H1 (cell line): ENCODE measurements around the gene RNF38. TPM values are rescaled to one million over a fixed set of nuclear protein-coding genes. Genes with fewer than 3 reads are reported as not detected.

Source experiments
- CTCF ChIA-PET: fragments of 300-600 bp; sonication (Branson Sonifier 250); formaldehyde crosslinking; loops from one replicate; lab custom pipeline; 2021; ENCODE audit not compliant: partially characterized antibody; lab: Charles Lee
- POLR2A ChIA-PET: fragments of 300-600 bp; sonication (Branson Sonifier 250); formaldehyde crosslinking; loops from one replicate; lab custom pipeline; 2021; ENCODE audit warnings: inconsistent platforms; ENCODE audit not compliant: partially characterized antibody; lab: Charles Lee
- DNase-seq, 2 experiments: peaks; one replicate each; pipeline versions ENCODE4 v3.0.0 to v3.0.0-alpha.2; 2010 to 2022; ENCODE audit warnings: low spot score in 2 of 2, low read depth in 1 of 2, mixed read lengths in 1 of 2
- FAIRE-seq: peaks from 2 replicates; lab custom pipeline; 2011; peaks lifted over from hg19 to GRCh38; lab: Jason Lieb, UNC
- H2AFZ ChIP-seq: 2 replicates; pipeline ENCODE4 v1.8.1; 2012; ENCODE audit warnings: low read length, inconsistent platforms
- H2AK5ac ChIP-seq: 2 replicates; pipeline ENCODE4 v1.6.1; 2013; ENCODE audit warnings: low read depth, low read length
- H2BK120ac ChIP-seq: replicated peaks from 2 replicates; pipeline ENCODE3; 2013; ENCODE audit warnings: low read depth, low read length, inconsistent platforms
- H2BK12ac ChIP-seq: 2 replicates; pipeline ENCODE4 v1.6.1; 2013; ENCODE audit warnings: low read depth, low read length
- H2BK15ac ChIP-seq: 2 replicates; pipeline ENCODE4 v1.6.1; 2013; ENCODE audit warnings: low read length
- H2BK20ac ChIP-seq: 2 replicates; pipeline ENCODE4 v1.6.1; 2013; ENCODE audit warnings: low read length
- H2BK5ac ChIP-seq: 2 replicates; pipeline ENCODE4 v1.6.1; 2013; ENCODE audit warnings: low read depth, low read length
- H3K14ac ChIP-seq: 2 replicates; pipeline ENCODE4 v1.6.1; 2013; ENCODE audit warnings: inconsistent platforms; ENCODE audit not compliant: insufficient read length
- H3K18ac ChIP-seq: 2 replicates; pipeline ENCODE4 v1.6.1; 2013; ENCODE audit warnings: low read length; ENCODE audit errors: extremely low read depth
- H3K23ac ChIP-seq: 2 replicates; pipeline ENCODE4 v1.6.1; 2013; ENCODE audit warnings: inconsistent platforms; ENCODE audit not compliant: insufficient read length
- H3K23me2 ChIP-seq: 2 replicates; pipeline ENCODE4 v1.6.1; 2013; ENCODE audit warnings: low read depth, low read length
- H3K27ac ChIP-seq: 2 replicates; pipeline ENCODE4 v1.6.1; 2011; ENCODE audit warnings: low read depth, low read length, inconsistent platforms
- H3K27me3 ChIP-seq, 4 experiments: replicated peaks in 1 of 4; 1 replicate in 1 of 4; 2 replicates in 3 of 4; pipeline versions ENCODE4 v1.6.1 to v1.8.1; 2011 to 2013; ENCODE audit warnings: low read length in 3 of 4, mild to moderate bottlenecking in 3 of 4, inconsistent platforms in 2 of 4, mixed read lengths in 2 of 4, moderate library complexity in 1 of 4; ENCODE audit not compliant: control insufficient read depth in 3 of 4, insufficient read depth in 3 of 4; ENCODE audit errors: extremely low read depth in 1 of 4
- H3K36me3 ChIP-seq, 4 experiments: 2 replicates each; pipeline versions ENCODE4 v1.6.1 to v1.8.1; 2011 to 2013; ENCODE audit warnings: mild to moderate bottlenecking in 4 of 4, low read length in 3 of 4, moderate library complexity in 2 of 4, control low read depth in 1 of 4, inconsistent platforms in 1 of 4; ENCODE audit not compliant: insufficient read depth in 4 of 4, control insufficient read depth in 2 of 4
- H3K4ac ChIP-seq: replicated peaks from 2 replicates; pipeline ENCODE3; 2013; ENCODE audit warnings: low read length, low read depth, mixed read lengths, inconsistent platforms; ENCODE audit not compliant: insufficient read length
- H3K4me1 ChIP-seq, 4 experiments: replicated peaks in 1 of 4; 1 replicate in 1 of 4; 2 replicates in 3 of 4; pipeline versions ENCODE4 v1.6.1 to v1.8.1; 2011 to 2013; ENCODE audit warnings: low read length in 3 of 4, inconsistent platforms in 2 of 4, mixed read lengths in 1 of 4; ENCODE audit not compliant: insufficient read depth in 4 of 4, control insufficient read depth in 3 of 4
- H3K4me2 ChIP-seq, 2 experiments: 2 replicates each; pipeline versions ENCODE4 v1.6.1 to v1.8.1; 2011 to 2013; ENCODE audit warnings: low read depth in 2 of 2, low read length in 2 of 2, control low read depth in 1 of 2, inconsistent platforms in 1 of 2, mild to moderate bottlenecking in 1 of 2; ENCODE audit not compliant: insufficient read depth in 1 of 2
- H3K4me3 ChIP-seq, 4 experiments: fragments of 200-600, 300-600 bp in 1 of 4; sonication (generic), shearing (Covaris generic), sonication (Bioruptor Twin) in 1 of 4; 2 replicates each; pipeline versions ENCODE4 v1.5.1 to v1.8.1; 2011 to 2016; ENCODE audit warnings: low read length in 4 of 4, low read depth in 3 of 4, control low read depth in 2 of 4, inconsistent platforms in 2 of 4, mild to moderate bottlenecking in 2 of 4, mixed read lengths in 1 of 4, moderate library complexity in 1 of 4; ENCODE audit not compliant: insufficient read depth in 2 of 4; ENCODE audit errors: extremely low read depth in 1 of 4
- H3K56ac ChIP-seq: replicated peaks from 2 replicates; pipeline ENCODE3; 2013; ENCODE audit warnings: low read depth, mild to moderate bottlenecking, mixed read lengths, low read length, inconsistent platforms; ENCODE audit not compliant: insufficient read length
- H3K79me1 ChIP-seq: 2 replicates; pipeline ENCODE4 v1.6.1; 2013; ENCODE audit warnings: low read depth, low read length, control low read depth
- H3K79me2 ChIP-seq, 2 experiments: 2 replicates each; pipeline versions ENCODE4 v1.6.1 to v1.8.1; 2012 to 2013; ENCODE audit warnings: low read length in 2 of 2, mild to moderate bottlenecking in 2 of 2, inconsistent platforms in 1 of 2; ENCODE audit not compliant: insufficient read depth in 2 of 2, control insufficient read depth in 1 of 2
- H3K9ac ChIP-seq, 4 experiments: replicated peaks in 1 of 4; 1 replicate in 1 of 4; 2 replicates in 3 of 4; pipeline versions ENCODE4 v1.6.1 to v1.8.1; 2011 to 2013; ENCODE audit warnings: low read depth in 3 of 4, low read length in 3 of 4, control low read depth in 2 of 4, mild to moderate bottlenecking in 2 of 4, moderate library complexity in 2 of 4, inconsistent platforms in 1 of 4; ENCODE audit errors: extremely low read depth in 1 of 4
- H3K9me3 ChIP-seq, 2 experiments: 2 replicates each; pipeline versions ENCODE4 v1.6.1 to v1.8.1; 2012 to 2013; ENCODE audit warnings: mild to moderate bottlenecking in 2 of 2, moderate library complexity in 2 of 2, control low read depth in 1 of 2, inconsistent platforms in 1 of 2, low read depth in 1 of 2, low read length in 1 of 2, mixed read lengths in 1 of 2; ENCODE audit not compliant: insufficient read depth in 2 of 2
- H4K20me1 ChIP-seq, 2 experiments: replicated peaks in 1 of 2; 2 replicates each; pipeline versions ENCODE3 to v1.8.1; 2011 to 2013; ENCODE audit warnings: inconsistent platforms in 2 of 2, low read length in 2 of 2, mild to moderate bottlenecking in 1 of 2; ENCODE audit not compliant: insufficient read depth in 2 of 2, control insufficient read depth in 1 of 2
- H4K5ac ChIP-seq: 2 replicates; pipeline ENCODE4 v1.6.1; 2013; ENCODE audit warnings: low read length, low read depth, mixed read lengths, inconsistent platforms; ENCODE audit not compliant: insufficient read length
- H4K8ac ChIP-seq: 2 replicates; pipeline ENCODE4 v1.8.0; 2013; ENCODE audit warnings: mild to moderate bottlenecking, moderate library complexity, low read length, inconsistent platforms; ENCODE audit not compliant: insufficient read depth; ENCODE audit errors: extremely low read depth
- H4K91ac ChIP-seq: replicated peaks from 2 replicates; pipeline ENCODE3; 2013; ENCODE audit warnings: low read length, mixed read lengths, inconsistent platforms; ENCODE audit not compliant: insufficient read length
- EP300 ChIP-seq, 2 experiments: IDR thresholded peaks; 1 replicate in 1 of 2; 2 replicates in 1 of 2; pipeline ENCODE4 v1.6.1; 2011 to 2012; ENCODE audit warnings: low read depth in 2 of 2, low read length in 2 of 2, mild to moderate bottlenecking in 2 of 2, borderline replicate concordance in 1 of 2, inconsistent platforms in 1 of 2, moderate library complexity in 1 of 2
- HDAC2 ChIP-seq, 2 experiments: fragments of 300-600 bp in 1 of 2; sonication (generic) in 1 of 2; IDR thresholded peaks; 2 replicates each; pipeline ENCODE4 v1.6.1; 2011 to 2012; ENCODE audit warnings: low read depth in 2 of 2, low read length in 2 of 2, mild to moderate bottlenecking in 2 of 2, moderate library complexity in 2 of 2, borderline replicate concordance in 1 of 2, inconsistent platforms in 1 of 2
- JUN ChIP-seq: IDR thresholded peaks from 2 replicates; pipeline ENCODE4 v1.6.1; 2011; ENCODE audit warnings: low read depth, mild to moderate bottlenecking, improper control_type of control experiment, low read length
- MAX ChIP-seq: IDR thresholded peaks from 2 replicates; pipeline ENCODE4 v1.6.1; 2012; ENCODE audit warnings: inconsistent platforms
- NANOG ChIP-seq: IDR thresholded peaks from 2 replicates; pipeline ENCODE4 v1.6.1; 2011; ENCODE audit warnings: low read length, low read depth, mild to moderate bottlenecking, inconsistent platforms; ENCODE audit not compliant: insufficient read depth, poor library complexity, severe bottlenecking
- POU5F1 ChIP-seq: IDR thresholded peaks from 2 replicates; pipeline ENCODE4 v1.6.1; 2011; ENCODE audit warnings: low read depth, mild to moderate bottlenecking, low read length, moderate library complexity
- RNF2 ChIP-seq: fragments of 200-900, 300-1000 bp; sonication (generic); IDR thresholded peaks from 2 replicates; pipeline ENCODE4 v1.7.1; 2016; ENCODE audit warnings: borderline replicate concordance, low read depth, mild to moderate bottlenecking, antibody characterized with exemption, low read length; ENCODE audit not compliant: poor library complexity, severe bottlenecking; ENCODE audit errors: missing control alignments
- SIRT6 ChIP-seq: IDR thresholded peaks from one replicate; pipeline ENCODE4 v1.7.1; 2012; ENCODE audit warnings: low read length, inconsistent platforms
- WGBS, 2 experiments: shearing (Covaris generic) in 1 of 2; methylation state at CpG; one replicate each; pipeline versions ENCODE4 v1.1.6 to v1.1.7; 2013 to 2015; ENCODE audit warnings: low lambda C conversion rate in 2 of 2, mixed read lengths in 2 of 2, inconsistent platforms in 1 of 2, low coverage in 1 of 2, missing lambda C conversion rate in 1 of 2; ENCODE audit not compliant: insufficient replicate concordance in 2 of 2, insufficient coverage in 1 of 2, insufficient read length in 1 of 2; ENCODE audit errors: extremely low coverage in 1 of 2, missing lambda C conversion rate in 1 of 2; 5-methylcytosine and 5-hydroxymethylcytosine counted together
- polyA plus RNA-seq, 7 experiments: library from polyadenylated mRNA; depleted of rRNA in 3 of 7; stranded (reverse) in 5 of 7; unstranded in 2 of 7; fragments of >200 nt in 5 of 7; fragments of 200-250 nt in 2 of 7; gene quantifications; 1 replicate in 5 of 7; 2 replicates in 1 of 7; 4 replicates in 1 of 7; pipeline versions ENCODE4 v1.2.1 to v1.2.3, GENCODE V29; 2011 to 2013; ENCODE audit warnings: missing spikeins in 2 of 7, mixed read lengths in 2 of 7
- total RNA-seq: library from RNA; stranded (reverse); fragmentation: NEBNext Ultra II Directional; extraction: Animal tissue kit (Norgen Biotek cat#: 25700); gene quantifications from 2 replicates; pipeline ENCODE4 v1.2.1, GENCODE V29; 2021
- TF ChIP-seq, protein P1 (sequence below): IDR thresholded peaks from 2 replicates; pipeline ENCODE4 v1.6.1; 2011; ENCODE audit warnings: low read length, improper control_type of control experiment
- TF ChIP-seq, protein P2 (sequence below): IDR thresholded peaks from 2 replicates; pipeline ENCODE4 v1.6.1; 2012; ENCODE audit warnings: inconsistent platforms

RNF38 gene
- total and polyA plus RNA-seq, 2 of the 8 experiments (the other 6 are each of a cell fraction or from before 2014, with no cell fraction given), result 54.9 to 60.9 TPM

DNA sequence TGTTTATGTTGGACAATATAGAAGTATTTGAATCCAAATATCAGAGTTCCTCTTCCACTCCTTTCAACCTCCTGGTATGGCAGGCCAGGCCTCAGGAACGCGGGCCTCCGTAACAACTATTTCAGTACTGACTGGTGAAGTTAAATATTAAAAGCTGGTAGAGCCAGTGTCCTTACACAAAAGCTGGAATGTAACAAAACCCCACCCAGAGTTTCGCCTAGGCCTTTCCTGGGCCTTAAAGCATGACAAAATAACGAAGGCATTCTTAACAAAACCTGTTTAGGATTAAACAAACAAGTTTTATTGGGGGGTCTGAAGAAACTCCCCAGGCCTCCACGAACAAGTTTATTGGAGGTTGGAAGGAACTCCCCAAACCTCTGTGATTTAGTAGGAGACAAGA lies 80.3 kb downstream of the RNF38 start:
- Histone ChIP-seq H3K56ac (no peak overlapping the region), H3K14ac (no peak overlapping the region), H2AFZ (no peak overlapping the region), H4K5ac (no peak overlapping the region), H2BK5ac (no peak overlapping the region), H4K91ac (no peak overlapping the region), H3K18ac (no peak overlapping the region), H2BK20ac (no peak overlapping the region), H3K36me3 (no peaks in the 10 kb centered on the region), H3K23me2 (no peaks in the 10 kb centered on the region), H3K4me2 (no peak overlapping the region), H3K4me1 (peaks cover 2 to 23% (median 5%) of the 10 kb centered on the region in 4 experiments; a peak in 6 of 7 replicates), H3K4me3 (no peak overlapping the region), H3K4ac (no peak overlapping the region), H3K27ac (no peak overlapping the region), H2BK12ac (no peak overlapping the region), H2AK5ac (no peak overlapping the region), H2BK15ac (no peak overlapping the region), H3K9ac (no peak overlapping the region), H4K20me1 (no peaks in the 10 kb centered on the region), H3K79me1 (no peaks in the 10 kb centered on the region), H4K8ac (no peak overlapping the region), H3K27me3 (no peaks in the 10 kb centered on the region), H3K23ac (no peak overlapping the region), H2BK120ac (no peak overlapping the region), H3K79me2 (no peaks in the 10 kb centered on the region), H3K9me3 (no peaks in the 10 kb centered on the region)
- FAIRE-seq, result no peak
- ChIA-PET POLR2A (interaction anchor here (0.6 to 2.3 kb wide), 5 partner anchors 9 to 128 kb away, joined by 3 to 7 read pairs (median 5); no protein-coding TSS in a partner anchor), CTCF (interaction anchor here (0.6 to 5.1 kb wide), 5 partner anchors 10 to 110 kb away, joined by 3 to 45 read pairs (median 5); no protein-coding TSS in a partner anchor)
- 79% methylated on average over 6 of the region's 6 CpGs; no CpG with 5 or more reads in 1 of the 2 experiments for WGBS, 2 experiments
- no peak for DNase-seq
- TF ChIP-seq, protein P1, sequence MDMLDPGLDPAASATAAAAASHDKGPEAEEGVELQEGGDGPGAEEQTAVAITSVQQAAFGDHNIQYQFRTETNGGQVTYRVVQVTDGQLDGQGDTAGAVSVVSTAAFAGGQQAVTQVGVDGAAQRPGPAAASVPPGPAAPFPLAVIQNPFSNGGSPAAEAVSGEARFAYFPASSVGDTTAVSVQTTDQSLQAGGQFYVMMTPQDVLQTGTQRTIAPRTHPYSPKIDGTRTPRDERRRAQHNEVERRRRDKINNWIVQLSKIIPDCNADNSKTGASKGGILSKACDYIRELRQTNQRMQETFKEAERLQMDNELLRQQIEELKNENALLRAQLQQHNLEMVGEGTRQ, result no peak
- TF ChIP-seq JUN (no peak), HDAC2 (IDR thresholded peaks at IDR 0.05; ENCODE audit: borderline replicate concordance in 1 of 2, low read depth in 2 of 2, low read length in 2 of 2) (no peak), NANOG (no peak), MAX (no peak), SIRT6 (no peak), EP300 (IDR thresholded peaks at IDR 0.05; ENCODE audit: borderline replicate concordance in 1 of 2, low read depth in 2 of 2, low read length in 2 of 2) (no peak), POU5F1 (no peak), RNF2 (no peak)
- TF ChIP-seq, protein P2, sequence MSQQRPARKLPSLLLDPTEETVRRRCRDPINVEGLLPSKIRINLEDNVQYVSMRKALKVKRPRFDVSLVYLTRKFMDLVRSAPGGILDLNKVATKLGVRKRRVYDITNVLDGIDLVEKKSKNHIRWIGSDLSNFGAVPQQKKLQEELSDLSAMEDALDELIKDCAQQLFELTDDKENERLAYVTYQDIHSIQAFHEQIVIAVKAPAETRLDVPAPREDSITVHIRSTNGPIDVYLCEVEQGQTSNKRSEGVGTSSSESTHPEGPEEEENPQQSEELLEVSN, result no peak
